Uterus (tissue), 4 donors: Measurements from ENCODE around the gene ADNP. TPM values are rescaled to one million over a fixed set of nuclear protein-coding genes. Genes with fewer than 3 reads are reported as not detected.
A peak's percentile ranks its signal among the peaks of the same experiment; 100 is the strongest.

Experiments used
- DNase-seq, 2 donors: peaks; one replicate each; pipeline ENCODE4 v3.0.0-alpha.2; 2019 to 2020
- H3K27ac ChIP-seq, 2 donors: fragments of 200-600 bp; sonication (generic); 1 replicate in 1 of 2; 2 replicates in 1 of 2; pipeline ENCODE4 v1.5.1; 2016 to 2018
- H3K27me3 ChIP-seq, 2 donors: fragments of 200-600 bp; sonication (generic); one replicate each; pipeline ENCODE4 v1.5.1; 2018 to 2019; ENCODE audit warnings: control low read depth in 1 of 2
- H3K36me3 ChIP-seq, 2 donors: fragments of 200-600 bp; sonication (generic); one replicate each; pipeline ENCODE4 v1.5.1; 2019; ENCODE audit warnings: control low read depth in 1 of 2
- H3K4me1 ChIP-seq, 2 donors: fragments of 200-600 bp; sonication (generic); one replicate each; pipeline ENCODE4 v1.5.1; 2018 to 2019; ENCODE audit warnings: control low read depth in 1 of 2
- H3K4me3 ChIP-seq, 2 donors: fragments of 200-600 bp; sonication (generic); 1 replicate in 1 of 2; 2 replicates in 1 of 2; pipeline ENCODE4 v1.5.1; 2018 to 2019; ENCODE audit warnings: mild to moderate bottlenecking in 1 of 2
- H3K9me3 ChIP-seq, 2 donors: fragments of 200-600 bp; sonication (generic); one replicate each; pipeline ENCODE4 v1.5.1; 2019; ENCODE audit warnings: control low read depth in 1 of 2
- POLR2A ChIP-seq, 2 donors: fragments of 450-650 bp; IDR thresholded peaks; one replicate each; pipeline ENCODE4 v1.6.1; 2016; ENCODE audit warnings: antibody characterized with exemption in 2 of 2, mild to moderate bottlenecking in 1 of 2, moderate library complexity in 1 of 2
- intact Hi-C: fragments of 100-400 bp; cut with DNase I; formaldehyde crosslinking; loops from one replicate; pipeline ENCODE4 v1.15.1; 2023; ENCODE audit warnings: low total_unique reads
- total RNA-seq, 4 donors: library from RNA; depleted of rRNA in 3 of 4; stranded (reverse); fragments of >200 nt in 3 of 4; gene quantifications; one replicate each; pipeline versions ENCODE4 v1.1.0 to v1.2.4, GENCODE V29; 2014 to 2023
- TF ChIP-seq, protein P1 (sequence below), 4 experiments: fragments of 200-600 bp in 2 of 4; fragments of 450-650 bp in 2 of 4; sonication (generic) in 2 of 4; IDR thresholded peaks; one replicate each; pipeline ENCODE4 v1.5.1; 2016 to 2019; ENCODE audit warnings: antibody characterized with exemption in 4 of 4, mild to moderate bottlenecking in 2 of 4, moderate library complexity in 1 of 4
- donor health status: DM: yes; HTN: yes; CAD: no.

The ADNP gene
- total RNA-seq, 4 donors from 2014 or later: 30.6 to 90.1 (median 63.1) TPM

GRCh38 chr20:50919567-50919966 is 11.7 kb downstream of the ADNP start:
- Histone ChIP-seq H3K27ac (peak overlapping the region; percentile 41 to 43), H3K4me3 (no peak overlapping the region), H3K27me3 (no peaks in the 10 kb centered on the region), H3K36me3 (no peaks in the 10 kb centered on the region), H3K9me3 (no peaks in the 10 kb centered on the region), H3K4me1 (peaks cover 0 to 36% of the 10 kb centered on the region in 2 donors)
- intact Hi-C loops: no loop called here
- TF ChIP-seq, protein P1, sequence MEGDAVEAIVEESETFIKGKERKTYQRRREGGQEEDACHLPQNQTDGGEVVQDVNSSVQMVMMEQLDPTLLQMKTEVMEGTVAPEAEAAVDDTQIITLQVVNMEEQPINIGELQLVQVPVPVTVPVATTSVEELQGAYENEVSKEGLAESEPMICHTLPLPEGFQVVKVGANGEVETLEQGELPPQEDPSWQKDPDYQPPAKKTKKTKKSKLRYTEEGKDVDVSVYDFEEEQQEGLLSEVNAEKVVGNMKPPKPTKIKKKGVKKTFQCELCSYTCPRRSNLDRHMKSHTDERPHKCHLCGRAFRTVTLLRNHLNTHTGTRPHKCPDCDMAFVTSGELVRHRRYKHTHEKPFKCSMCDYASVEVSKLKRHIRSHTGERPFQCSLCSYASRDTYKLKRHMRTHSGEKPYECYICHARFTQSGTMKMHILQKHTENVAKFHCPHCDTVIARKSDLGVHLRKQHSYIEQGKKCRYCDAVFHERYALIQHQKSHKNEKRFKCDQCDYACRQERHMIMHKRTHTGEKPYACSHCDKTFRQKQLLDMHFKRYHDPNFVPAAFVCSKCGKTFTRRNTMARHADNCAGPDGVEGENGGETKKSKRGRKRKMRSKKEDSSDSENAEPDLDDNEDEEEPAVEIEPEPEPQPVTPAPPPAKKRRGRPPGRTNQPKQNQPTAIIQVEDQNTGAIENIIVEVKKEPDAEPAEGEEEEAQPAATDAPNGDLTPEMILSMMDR (IDR thresholded peaks at IDR 0.05): no peak
- no peak for TF ChIP-seq POLR2A (IDR thresholded peaks at IDR 0.05)
- peak; percentile 71 to 74 for DNase-seq

- H3K4me1 ChIP-seq: peaks cover 0 to 36% of the 10 kb centered on the region in 2 donors
- TF ChIP-seq POLR2A (IDR thresholded peaks at IDR 0.05): no peak
- TF ChIP-seq, protein P1 (IDR thresholded peaks at IDR 0.05): no peak
- intact Hi-C loops: no loop called here
Observed at GRCh38 chr20:50918403-50918802, 12.8 kb downstream of the ADNP start.

GRCh38 chr20:50916934-50917333 is 14.3 kb downstream of the ADNP start:
- intact Hi-C loops: no loop called here
- H3K27me3 ChIP-seq: no peaks in the 10 kb centered on the region
- no peaks in the 10 kb centered on the region for H3K9me3 ChIP-seq
- DNase-seq: no peak
- no peaks in the 10 kb centered on the region for H3K36me3 ChIP-seq
- no peak for TF ChIP-seq POLR2A (IDR thresholded peaks at IDR 0.05)
- TF ChIP-seq, protein P1 (IDR thresholded peaks at IDR 0.05): no peak
- H3K4me1 ChIP-seq: peaks cover 2 to 38% of the 10 kb centered on the region in 2 donors
- no peak overlapping the region for H3K4me3 ChIP-seq
- peak overlapping the region; percentile 38 to 48 for H3K27ac ChIP-seq

More at GRCh38 chr20:50918403-50918802, 12.8 kb downstream of the ADNP start:
- Histone ChIP-seq H3K27ac (peak overlapping the region; percentile 38 to 41), H3K4me3 (no peak overlapping the region), H3K27me3 (no peaks in the 10 kb centered on the region), H3K9me3 (no peaks in the 10 kb centered on the region), H3K36me3 (no peaks in the 10 kb centered on the region)
- DNase-seq: no peak

- no peak for TF ChIP-seq POLR2A (IDR thresholded peaks at IDR 0.05)
- TF ChIP-seq, protein P1 (IDR thresholded peaks at IDR 0.05): no peak
- no peak for DNase-seq
- Histone ChIP-seq H3K4me3 (no peak overlapping the region), H3K9me3 (no peaks in the 10 kb centered on the region), H3K36me3 (no peaks in the 10 kb centered on the region), H3K4me1 (peaks cover 5 to 36% of the 10 kb centered on the region in 2 donors), H3K27ac (peak overlapping the region; percentile 42 to 48), H3K27me3 (no peaks in the 10 kb centered on the region)
- intact Hi-C loops: no loop called here
Observed at GRCh38 chr20:50916257-50916656, 15.0 kb downstream of the ADNP start.

- TF ChIP-seq, protein P1 (IDR thresholded peaks at IDR 0.05): no peak
- TF ChIP-seq POLR2A (IDR thresholded peaks at IDR 0.05): no peak
- Histone ChIP-seq H3K4me1 (peaks cover 12 to 29% of the 10 kb centered on the region in 2 donors), H3K9me3 (no peaks in the 10 kb centered on the region), H3K27me3 (no peaks in the 10 kb centered on the region), H3K27ac (peak overlapping the region; percentile 42 to 48), H3K4me3 (no peak overlapping the region), H3K36me3 (no peaks in the 10 kb centered on the region)
- intact Hi-C loops: no loop called here
- no peak for DNase-seq
Observed at GRCh38 chr20:50915424-50915823, 15.8 kb downstream of the ADNP start.
